H1 (cell line): ENCODE data around the gene TMEM114.
A peak's percentile ranks its signal among the peaks of the same experiment; 100 is the strongest.

Experiments used
- ASH2L ChIP-seq: fragments of 200-600, 300-600 bp; sonication (generic); IDR thresholded peaks from one replicate; pipeline ENCODE4 v1.7.1; 2017; ENCODE audit warnings: low read length
- BACH1 ChIP-seq: IDR thresholded peaks from 2 replicates; pipeline ENCODE4 v1.6.1; 2012; ENCODE audit warnings: low read length, improper control_type of control experiment
- CTCF ChIP-seq, 3 experiments: IDR thresholded peaks; 1 replicate in 2 of 3; 2 replicates in 1 of 3; pipeline versions ENCODE4 v1.5.1 to v1.6.1; 2011; ENCODE audit warnings: low read length in 3 of 3, mild to moderate bottlenecking in 3 of 3, inconsistent platforms in 2 of 3, low read depth in 1 of 3, moderate library complexity in 1 of 3; ENCODE audit not compliant: insufficient read depth in 1 of 3; ENCODE audit errors: control extremely low read depth in 1 of 3
- GABPA ChIP-seq: IDR thresholded peaks from 2 replicates; pipeline ENCODE4 v1.6.1; 2011; ENCODE audit warnings: mild to moderate bottlenecking, low read length, moderate library complexity, borderline replicate concordance; ENCODE audit not compliant: insufficient read depth
- JUND ChIP-seq: IDR thresholded peaks from 2 replicates; pipeline ENCODE4 v1.6.1; 2011; ENCODE audit warnings: mild to moderate bottlenecking, improper control_type of control experiment, low read length
- KDM5A ChIP-seq: fragments of 200-600 bp; IDR thresholded peaks from 2 replicates; pipeline ENCODE4 v1.7.1; 2012; ENCODE audit warnings: mild to moderate bottlenecking, low read length, inconsistent platforms, mixed read lengths
- MAX ChIP-seq: IDR thresholded peaks from 2 replicates; pipeline ENCODE4 v1.6.1; 2012; ENCODE audit warnings: inconsistent platforms
- POLR2A ChIP-seq, 2 experiments: IDR thresholded peaks; 1 replicate in 1 of 2; 2 replicates in 1 of 2; pipeline ENCODE4 v1.6.1; 2011; ENCODE audit warnings: low read depth in 2 of 2, low read length in 2 of 2, mild to moderate bottlenecking in 2 of 2; ENCODE audit errors: control extremely low read depth in 1 of 2
- POLR2AphosphoS5 ChIP-seq: IDR thresholded peaks from 2 replicates; pipeline ENCODE4 v1.6.1; 2011; ENCODE audit warnings: low read depth, low read length
- YY1 ChIP-seq: IDR thresholded peaks from 2 replicates; pipeline ENCODE4 v1.6.1; 2011; ENCODE audit warnings: low read depth, mild to moderate bottlenecking, low read length

DNA sequence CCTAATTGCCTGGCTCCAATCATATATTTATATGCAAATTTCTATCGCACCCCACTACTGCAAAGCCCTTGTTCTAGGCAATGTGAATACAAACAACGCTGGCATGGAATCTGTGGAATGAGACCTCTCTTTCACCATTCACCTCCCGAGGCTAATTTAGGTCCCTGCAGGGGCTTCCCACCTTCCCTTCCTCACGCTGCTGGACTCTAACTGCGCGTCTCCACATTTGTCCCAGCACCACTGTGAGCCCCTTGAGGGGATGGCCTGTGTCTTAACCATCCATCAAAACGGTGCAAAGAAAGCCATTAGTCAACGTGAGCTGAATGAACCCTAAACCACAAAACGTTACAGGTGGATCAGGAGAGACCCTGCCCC lies 1.6 kb downstream of the TMEM114 start:
- no peak for TF ChIP-seq CTCF (IDR thresholded peaks at IDR 0.05; ENCODE audit: control extremely low read depth in 1 of 3, insufficient read depth in 1 of 3, low read depth in 1 of 3, low read length in 3 of 3)
- TF ChIP-seq MAX, result no peak; the same call in 1 of the 2 replicates
- TF ChIP-seq BACH1, result no peak
- TF ChIP-seq POLR2AphosphoS5, result no peak
- TF ChIP-seq GABPA, result no peak
- no peak for TF ChIP-seq YY1
- TF ChIP-seq POLR2A (IDR thresholded peaks at IDR 0.05; ENCODE audit: control extremely low read depth in 1 of 2, low read depth in 2 of 2, low read length in 2 of 2), result no peak
- peak; percentile 52 for TF ChIP-seq ASH2L
- TF ChIP-seq JUND, result no peak
- TF ChIP-seq KDM5A, result no peak
